HG03045 (cell line): ENCODE results near the gene NCR3LG1.

Source experiments
- ATAC-seq: cut with Tn5 transposase; IDR thresholded peaks from one replicate; pipeline ENCODE4 v1.9.1; 2021; ENCODE audit warnings: mild to moderate bottlenecking, moderate library complexity; ENCODE audit not compliant: unreplicated experiment

The NCR3LG1 gene

GRCh38 chr11:17351510-17352176, at the start of gene NCR3LG1:
TSS of gene NCR3LG1 (plus strand) at chr11:17351800. CDS start at chr11:17351970, 170 bp downstream.
- peak; percentile 45 for ATAC-seq

GRCh38 chr11:17313349-17314231, 38.0 kb upstream of the NCR3LG1 start:
- no peak for ATAC-seq

- no peak for ATAC-seq
Measured at GRCh38 chr11:17314232-17314547, 37.4 kb upstream of the NCR3LG1 start.

GRCh38 chr11:17314904-17315426, 36.6 kb upstream of the NCR3LG1 start:
- ATAC-seq: no peak

GRCh38 chr11:17328871-17329494, 22.6 kb upstream of the NCR3LG1 start:
- no peak for ATAC-seq

GRCh38 chr11:17331669-17332068, 19.9 kb upstream of the NCR3LG1 start:
- ATAC-seq: no peak

GRCh38 chr11:17333799-17334586, 17.6 kb upstream of the NCR3LG1 start:
- ATAC-seq: no peak

GRCh38 chr11:17343257-17343656, 8.3 kb upstream of the NCR3LG1 start:
- no peak for ATAC-seq

GRCh38 chr11:17343907-17344306, 7.7 kb upstream of the NCR3LG1 start:
- ATAC-seq: no peak

- no peak for ATAC-seq
Measured at GRCh38 chr11:17347676-17348075, 3.9 kb upstream of the NCR3LG1 start.

- no peak for ATAC-seq
Measured at GRCh38 chr11:17350455-17351171, 987 bp upstream of the NCR3LG1 start.

GRCh38 chr11:17351172-17351509, 459 bp upstream of the NCR3LG1 start:
- no peak for ATAC-seq

- ATAC-seq: peak; percentile 41
Measured at GRCh38 chr11:17352950-17353820, 1.6 kb downstream of the NCR3LG1 start.

GRCh38 chr11:17353821-17354600, 2.4 kb downstream of the NCR3LG1 start:
- ATAC-seq: no peak

- no peak for ATAC-seq
Measured at GRCh38 chr11:17354601-17354991, 3.0 kb downstream of the NCR3LG1 start.

GRCh38 chr11:17366495-17366894, 14.9 kb downstream of the NCR3LG1 start:
- no peak for ATAC-seq

- ATAC-seq: no peak
Measured at GRCh38 chr11:17368551-17368950, 17.0 kb downstream of the NCR3LG1 start.

GRCh38 chr11:17369094-17369493, 17.5 kb downstream of the NCR3LG1 start:
- no peak for ATAC-seq
